Urinary bladder (tissue), 4 donors: ENCODE results near the gene HK3. TPM values are rescaled to one million over a fixed set of nuclear protein-coding genes. Genes with fewer than 3 reads are reported as not detected.

Experiments
- DNase-seq: peaks from one replicate; pipeline ENCODE4 v3.0.0-alpha.2; 2015; ENCODE audit errors: extremely low spot score
- H3K27ac ChIP-seq: one replicate; pipeline ENCODE4 v1.5.1; 2013; ENCODE audit warnings: low read depth, mild to moderate bottlenecking, moderate library complexity
- H3K36me3 ChIP-seq: one replicate; pipeline ENCODE4 v1.6.1; 2013; ENCODE audit warnings: mild to moderate bottlenecking, moderate library complexity; ENCODE audit not compliant: insufficient read depth
- H3K4me1 ChIP-seq: one replicate; pipeline ENCODE4 v1.6.1; 2013; ENCODE audit warnings: mild to moderate bottlenecking, moderate library complexity; ENCODE audit not compliant: insufficient read depth
- H3K4me3 ChIP-seq: one replicate; pipeline ENCODE4 v1.5.1; 2013; ENCODE audit warnings: low read depth, low read length
- WGBS: extraction: QIAGEN DNeasy Blood & Tissue Kit; methylation state at CpG from one replicate; pipeline ENCODE4 v1.1.7; 2013; 5-methylcytosine and 5-hydroxymethylcytosine counted together
- polyA plus RNA-seq: library from polyadenylated mRNA; stranded (reverse); fragments of 200-250 nt; gene quantifications from one replicate; pipeline ENCODE4 v1.2.3, GENCODE V29; 2013
- total RNA-seq: library from RNA; depleted of rRNA; stranded (reverse); fragments of >200 nt; gene quantifications from one replicate; pipeline ENCODE4 v1.2.3, GENCODE V29; 2014
- donor health status: healthy with polysubstance abuse.
- donor health status: healthy.

The HK3 gene
- total and polyA plus RNA-seq, 2 donors: 0.74 to 9.5 TPM

- Histone ChIP-seq H3K4me1 (no peaks in the 10 kb centered on the region), H3K36me3 (no peaks in the 10 kb centered on the region), H3K4me3 (no peak overlapping the region), H3K27ac (no peak overlapping the region)
- WGBS: 30% methylated on average over 21 of the region's 21 CpGs
- DNase-seq: no peak
These were observed 55.5 kb downstream of the HK3 start for GRCh38 chr5:176843673-176844072.

- no peak overlapping the region for H3K27ac ChIP-seq
- peak; percentile 54 for DNase-seq
- H3K4me3 ChIP-seq: no peak overlapping the region
- no peaks in the 10 kb centered on the region for H3K36me3 ChIP-seq
- no peaks in the 10 kb centered on the region for H3K4me1 ChIP-seq
- WGBS: 16% methylated on average over 16 of the region's 16 CpGs
These were observed 61.4 kb downstream of the HK3 start for GRCh38 chr5:176837707-176838115.

- Histone ChIP-seq H3K27ac (no peak overlapping the region), H3K36me3 (no peaks in the 10 kb centered on the region), H3K4me3 (no peak overlapping the region), H3K4me1 (no peaks in the 10 kb centered on the region)
- no peak for DNase-seq
- WGBS: 65% methylated on average over 15 of the region's 15 CpGs
These were observed 62.1 kb downstream of the HK3 start for GRCh38 chr5:176836811-176837706.

GRCh38 chr5:176835918-176836317, 63.2 kb downstream of the HK3 start:
- Histone ChIP-seq H3K4me1 (no peaks in the 10 kb centered on the region), H3K36me3 (no peaks in the 10 kb centered on the region), H3K27ac (no peak overlapping the region), H3K4me3 (no peak overlapping the region)
- no peak for DNase-seq
- WGBS: 47% methylated on average over 3 of the region's 3 CpGs

GRCh38 chr5:176833286-176833685, 65.9 kb downstream of the HK3 start:
- H3K4me1 ChIP-seq: no peaks in the 10 kb centered on the region
- DNase-seq: no peak
- WGBS: 90% methylated on average over 4 of the region's 4 CpGs
- no peak overlapping the region for H3K27ac ChIP-seq
- H3K4me3 ChIP-seq: no peak overlapping the region
- no peaks in the 10 kb centered on the region for H3K36me3 ChIP-seq

- DNase-seq: no peak
- 80% methylated on average over 6 of the region's 6 CpGs for WGBS
These were observed 67.0 kb downstream of the HK3 start for GRCh38 chr5:176832162-176832561.

GRCh38 chr5:176831425-176831824, 67.7 kb downstream of the HK3 start:
- Histone ChIP-seq H3K27ac (no peak overlapping the region), H3K4me1 (no peaks in the 10 kb centered on the region), H3K4me3 (no peak overlapping the region), H3K36me3 (no peaks in the 10 kb centered on the region)
- DNase-seq: no peak
- 56% methylated on average over 8 of the region's 8 CpGs for WGBS

More at GRCh38 chr5:176832162-176832561, 67.0 kb downstream of the HK3 start:
- Histone ChIP-seq H3K36me3 (no peaks in the 10 kb centered on the region), H3K4me3 (no peak overlapping the region), H3K27ac (no peak overlapping the region), H3K4me1 (no peaks in the 10 kb centered on the region)

GRCh38 chr5:176830995-176831423, 68.1 kb downstream of the HK3 start:
- DNase-seq: no peak
- no peak overlapping the region for H3K27ac ChIP-seq
- no peak overlapping the region for H3K4me3 ChIP-seq
- no peaks in the 10 kb centered on the region for H3K36me3 ChIP-seq
- no peaks in the 10 kb centered on the region for H3K4me1 ChIP-seq
- 14% methylated on average over 9 of the region's 9 CpGs for WGBS

Other genes starting within 250 kb of the HK3 start
- 0.32 TPM for gene UNC5A, start 88.8 kb downstream of the HK3 start, total RNA-seq
- 0.19 TPM for gene UNC5A, start 88.8 kb downstream of the HK3 start, polyA plus RNA-seq
- 48.9 TPM for gene UIMC1, start 107.4 kb upstream of the HK3 start, total RNA-seq
- 36.3 TPM for gene UIMC1, start 107.4 kb upstream of the HK3 start, polyA plus RNA-seq
- 21.8 TPM for gene ZNF346, start 123.3 kb upstream of the HK3 start, total RNA-seq
- 12.4 TPM for gene ZNF346, start 123.3 kb upstream of the HK3 start, polyA plus RNA-seq
- 7.2 TPM for gene FGFR4, start 187.6 kb upstream of the HK3 start, total RNA-seq
- gene FGFR4, start 187.6 kb upstream of the HK3 start, polyA plus RNA-seq: 12.8 TPM
- gene NSD1, start 234.4 kb upstream of the HK3 start, total RNA-seq: 85.7 TPM
- gene NSD1, start 234.4 kb upstream of the HK3 start, polyA plus RNA-seq: 14.7 TPM